Lower leg skin (tissue), 3 donors: Measurements from ENCODE around the gene PDK2.

Experiments
- CTCF ChIP-seq, 3 donors: fragments of 450-650 bp; IDR thresholded peaks; one replicate each; pipeline ENCODE4 v1.5.1; 2016; ENCODE audit warnings: antibody characterized with exemption in 3 of 3, mild to moderate bottlenecking in 3 of 3, moderate library complexity in 2 of 3
- POLR2A ChIP-seq, 2 donors: fragments of 450-650 bp; IDR thresholded peaks; one replicate each; pipeline ENCODE4 v1.6.1; 2016 to 2017; ENCODE audit warnings: antibody characterized with exemption in 2 of 2, mild to moderate bottlenecking in 1 of 2, moderate library complexity in 1 of 2

GRCh38 chr17:50059256-50059655 lies 35.9 kb upstream of the PDK2 start:
- TF ChIP-seq CTCF (IDR thresholded peaks at IDR 0.05) (no peak), POLR2A (IDR thresholded peaks at IDR 0.05) (no peak)
